NCI-H1092 treated with DMSO at 0.1 percent for 48 hours (cell line): ENCODE data around the gene SRI.
A peak's percentile ranks its signal among the peaks of the same experiment; 100 is the strongest.
"Not testable (repeated sequence)": the region's sequence is repeated elsewhere in the genome, so short reads cannot be mapped to it uniquely, and the experiment has no call there.

Experiments used
- DNase-seq: peaks from one replicate; lab custom pipeline; 2025; lab: John Stamatoyannopoulos, UW

The SRI gene

GRCh38 chr7:88176190-88176589 is 43.6 kb downstream of the SRI start:
- DNase-seq = no peak

DNA sequence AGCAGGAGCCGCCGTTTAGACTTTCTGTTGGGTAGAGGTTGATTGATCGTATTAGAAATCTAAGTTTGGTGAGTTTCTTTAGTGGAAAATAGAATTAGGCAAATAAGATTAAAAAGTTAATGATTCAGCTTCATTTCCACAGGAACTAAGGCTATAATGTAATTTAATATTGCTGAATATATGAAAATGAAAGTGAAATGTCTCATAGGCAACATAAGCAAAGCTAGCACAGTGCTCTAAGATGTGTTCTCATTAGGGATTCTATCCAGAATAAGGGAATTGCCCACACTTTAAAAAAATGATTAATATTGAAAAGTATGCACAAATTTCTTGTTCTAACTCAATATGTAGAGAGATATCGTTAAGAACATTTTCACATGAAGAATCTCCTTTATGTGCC is 47.0 kb downstream of the SRI start:
- no peak for DNase-seq

GRCh38 chr7:88169717-88170320 is 50.0 kb downstream of the SRI start:
- DNase-seq = peak; percentile 15

GRCh38 chr7:88167721-88168120 is 52.1 kb downstream of the SRI start:
- DNase-seq = no peak

GRCh38 chr7:88167223-88167622 is 52.6 kb downstream of the SRI start:
- DNase-seq = no peak

GRCh38 chr7:88165697-88166096 is 54.1 kb downstream of the SRI start:
- no peak for DNase-seq

DNA sequence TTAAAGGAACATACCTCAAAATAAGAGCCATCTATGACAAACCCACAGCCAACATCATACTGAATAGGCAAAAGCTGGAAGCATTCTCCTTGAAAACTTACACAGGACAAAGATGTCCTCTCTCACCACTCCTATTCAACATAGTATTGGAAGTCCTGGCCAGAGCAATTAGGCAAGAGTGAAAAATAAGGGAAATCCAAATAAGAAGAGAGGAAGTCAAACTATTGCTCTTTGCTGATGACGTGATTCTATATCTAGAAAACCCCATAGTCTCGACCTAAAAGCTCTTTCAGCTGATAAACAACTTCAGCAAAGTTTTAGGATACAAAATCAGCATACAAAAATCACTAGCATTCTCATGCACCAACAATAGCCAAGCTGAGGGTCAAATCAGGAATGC is 60.1 kb downstream of the SRI start:
- DNase-seq = not testable (repeated sequence)

DNA sequence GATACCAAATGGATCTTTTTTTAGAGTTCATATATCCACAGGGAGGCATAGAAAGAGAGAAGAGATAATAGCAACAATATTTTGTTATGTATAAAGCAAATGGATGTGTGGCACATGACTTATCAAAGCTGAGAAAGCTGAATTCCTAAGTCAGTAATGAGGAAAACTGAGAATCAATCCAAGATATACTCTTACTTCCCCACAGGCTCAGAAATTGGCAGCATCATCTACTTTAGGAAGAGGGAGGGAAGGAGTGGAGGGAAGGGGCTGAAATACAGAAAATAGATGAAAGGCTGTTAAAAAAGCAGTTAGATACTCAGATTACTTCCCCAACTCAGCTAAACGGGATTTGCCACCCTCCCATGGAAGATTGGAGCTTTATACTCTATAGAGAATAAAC is 63.5 kb downstream of the SRI start:
- DNase-seq = no peak

DNA sequence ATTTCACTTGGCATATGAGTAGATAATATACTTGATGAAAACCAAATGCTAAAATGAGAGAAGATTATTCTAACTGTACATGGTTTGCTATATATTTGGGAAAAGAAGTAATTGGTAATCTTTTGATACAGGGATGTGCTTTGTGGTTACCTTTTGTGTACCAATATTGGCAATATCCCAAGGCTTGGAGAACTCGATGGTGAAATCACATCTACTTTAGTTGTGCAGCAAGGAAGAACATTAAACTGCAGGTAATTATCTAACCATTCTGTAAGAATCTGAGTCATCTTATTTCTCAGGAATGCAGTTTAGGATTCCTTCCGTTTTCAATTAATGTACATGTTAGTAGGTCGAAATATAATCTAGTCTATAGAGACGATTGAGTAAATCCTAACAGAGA is 64.1 kb downstream of the SRI start:
- DNase-seq = no peak
